OCI-LY3 (cell line): ENCODE measurements around the gene RPL7A.
A peak's percentile ranks its signal among the peaks of the same experiment; 100 is the strongest.

Source experiments
- H2AFZ ChIP-seq: fragments of 200-600, 300-600 bp; shearing (Covaris generic); 2 replicates; pipeline ENCODE4 v1.6.0; 2014; ENCODE audit warnings: antibody characterized with exemption, low read depth, low read length
- H3K27ac ChIP-seq: fragments of 200-600, 300-600 bp; sonication (generic); 2 replicates; pipeline ENCODE4 v1.5.1; 2014; ENCODE audit warnings: mild to moderate bottlenecking, low read length, moderate library complexity, mixed read lengths
- H3K27me3 ChIP-seq: fragments of 200-600, 300-600 bp; sonication (generic); 2 replicates; pipeline ENCODE4 v1.6.1; 2014; ENCODE audit warnings: low read depth, low read length, mixed read lengths
- H3K36me3 ChIP-seq: fragments of 200-600, 300-600 bp; sonication (generic); replicated peaks from 2 replicates; pipeline ENCODE3; 2014; ENCODE audit warnings: low read depth, low read length, mixed read lengths
- H3K4me1 ChIP-seq: fragments of 300-600, 200-600 bp; sonication (generic); 2 replicates; pipeline ENCODE4 v1.6.1; 2014; ENCODE audit warnings: low read length, mixed read lengths
- H3K4me2 ChIP-seq: fragments of 200-600, 300-600 bp; sonication (generic); 2 replicates; pipeline ENCODE4 v1.6.1; 2014; ENCODE audit warnings: low read length, mixed read lengths
- H3K4me3 ChIP-seq: fragments of 300-600, 200-600 bp; sonication (generic); 2 replicates; pipeline ENCODE4 v1.5.1; 2014; ENCODE audit warnings: antibody characterized with exemption, mild to moderate bottlenecking, low read length, moderate library complexity
- H3K79me2 ChIP-seq: fragments of 300-600, 200-600 bp; shearing (Covaris generic); 2 replicates; pipeline ENCODE4 v1.6.1; 2014; ENCODE audit warnings: mild to moderate bottlenecking, low read length, mixed read lengths
- H3K9ac ChIP-seq: fragments of 300-600, 200-600 bp; shearing (Covaris generic); 2 replicates; pipeline ENCODE4 v1.6.0; 2014; ENCODE audit warnings: mild to moderate bottlenecking, low read length, moderate library complexity
- H3K9me3 ChIP-seq: fragments of 200-600, 300-600 bp; shearing (Covaris generic); 2 replicates; pipeline ENCODE4 v1.6.1; 2014; ENCODE audit warnings: low read length, mixed read lengths; ENCODE audit not compliant: insufficient read depth
- H4K20me1 ChIP-seq: fragments of 200-600, 300-600 bp; sonication (generic); 2 replicates; pipeline ENCODE4 v1.6.1; 2016; ENCODE audit warnings: low read length, mixed read lengths; ENCODE audit not compliant: insufficient read depth
- EZH2phosphoT487 ChIP-seq: fragments of 200-600 bp; shearing (Covaris generic); IDR thresholded peaks from 2 replicates; pipeline ENCODE4 v1.6.1; 2018; ENCODE audit warnings: antibody characterized with exemption, mixed run types, low read depth
- TF ChIP-seq, protein P1 (sequence below): fragments of 200-600, 300-600 bp; sonication (generic); IDR thresholded peaks from 2 replicates; pipeline ENCODE4 v1.5.1; 2014; ENCODE audit warnings: antibody characterized with exemption, low read length, low read depth

RPL7A gene

DNA sequence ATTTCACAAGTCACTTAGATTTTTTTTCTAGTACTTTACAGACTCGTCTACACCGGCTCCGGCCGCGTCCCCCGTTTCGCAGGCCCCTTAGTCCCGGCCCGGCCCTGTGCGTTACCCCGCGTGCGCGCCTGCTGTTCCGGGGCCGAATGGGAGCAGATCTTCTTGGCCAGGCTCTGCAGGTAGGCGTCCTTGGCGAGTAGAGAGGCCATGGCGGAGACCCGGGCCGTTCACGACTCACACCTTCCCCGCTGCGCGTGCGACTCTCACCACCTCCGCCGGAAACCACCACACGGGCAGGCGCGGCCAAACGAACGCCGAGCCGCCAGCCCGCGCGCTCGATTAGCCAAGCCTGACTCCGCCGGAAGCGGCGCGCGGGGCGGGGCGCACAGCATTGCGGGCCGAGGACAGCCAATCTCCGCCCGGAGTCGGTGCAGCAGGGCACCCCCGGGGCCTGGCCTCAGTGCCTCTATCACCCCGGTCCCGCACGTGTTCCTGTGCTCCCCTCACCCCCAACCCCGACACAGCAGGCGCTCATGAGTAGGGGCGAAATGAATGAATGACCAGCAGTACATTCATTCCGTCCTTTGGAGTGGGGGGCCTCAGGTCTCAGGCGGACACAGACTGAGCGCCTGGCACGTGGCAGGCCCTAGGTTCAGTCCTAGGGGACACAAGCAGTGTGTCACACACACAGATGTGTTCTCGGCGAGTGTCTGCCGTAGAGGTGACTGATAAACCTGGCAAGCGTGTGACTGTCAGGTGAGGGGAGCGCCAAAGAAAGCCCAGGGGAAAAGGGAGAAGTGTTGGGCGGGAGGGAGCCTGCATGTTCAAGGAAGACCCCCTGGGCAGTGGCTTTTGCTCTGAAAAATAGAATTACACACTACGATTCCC, 11.8 kb upstream of the RPL7A start, which contains the start of gene SURF6:
Gene SURF6 (minus strand): TSS at position 265 of the 888 bp plus-strand sequence. CDS start 56 bp downstream, at position 209.
- H3K4me1 ChIP-seq = peaks cover 15% of the 10 kb centered on the region
- TF ChIP-seq, protein P1, sequence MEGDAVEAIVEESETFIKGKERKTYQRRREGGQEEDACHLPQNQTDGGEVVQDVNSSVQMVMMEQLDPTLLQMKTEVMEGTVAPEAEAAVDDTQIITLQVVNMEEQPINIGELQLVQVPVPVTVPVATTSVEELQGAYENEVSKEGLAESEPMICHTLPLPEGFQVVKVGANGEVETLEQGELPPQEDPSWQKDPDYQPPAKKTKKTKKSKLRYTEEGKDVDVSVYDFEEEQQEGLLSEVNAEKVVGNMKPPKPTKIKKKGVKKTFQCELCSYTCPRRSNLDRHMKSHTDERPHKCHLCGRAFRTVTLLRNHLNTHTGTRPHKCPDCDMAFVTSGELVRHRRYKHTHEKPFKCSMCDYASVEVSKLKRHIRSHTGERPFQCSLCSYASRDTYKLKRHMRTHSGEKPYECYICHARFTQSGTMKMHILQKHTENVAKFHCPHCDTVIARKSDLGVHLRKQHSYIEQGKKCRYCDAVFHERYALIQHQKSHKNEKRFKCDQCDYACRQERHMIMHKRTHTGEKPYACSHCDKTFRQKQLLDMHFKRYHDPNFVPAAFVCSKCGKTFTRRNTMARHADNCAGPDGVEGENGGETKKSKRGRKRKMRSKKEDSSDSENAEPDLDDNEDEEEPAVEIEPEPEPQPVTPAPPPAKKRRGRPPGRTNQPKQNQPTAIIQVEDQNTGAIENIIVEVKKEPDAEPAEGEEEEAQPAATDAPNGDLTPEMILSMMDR = no peak
- no peak for TF ChIP-seq EZH2phosphoT487
- H3K9me3 ChIP-seq = no peaks in the 10 kb centered on the region
- H3K79me2 ChIP-seq = peaks cover 30% of the 10 kb centered on the region
- H3K4me2 ChIP-seq = peak within 1 kb of the TSS; percentile 84
- peaks cover under 1% of the 10 kb centered on the region; the same call in 1 of the 2 replicates for H4K20me1 ChIP-seq
- peak within 1 kb of the TSS; percentile 71; the same call in 1 of the 2 replicates for H2AFZ ChIP-seq
- H3K36me3 ChIP-seq = peaks cover 46% of the 10 kb centered on the region
- H3K27ac ChIP-seq = peak within 1 kb of the TSS; percentile 69
- H3K4me3 ChIP-seq = peak within 1 kb of the TSS; percentile 96
- no peaks in the 10 kb centered on the region for H3K27me3 ChIP-seq
- H3K9ac ChIP-seq = peak within 1 kb of the TSS; percentile 89

DNA sequence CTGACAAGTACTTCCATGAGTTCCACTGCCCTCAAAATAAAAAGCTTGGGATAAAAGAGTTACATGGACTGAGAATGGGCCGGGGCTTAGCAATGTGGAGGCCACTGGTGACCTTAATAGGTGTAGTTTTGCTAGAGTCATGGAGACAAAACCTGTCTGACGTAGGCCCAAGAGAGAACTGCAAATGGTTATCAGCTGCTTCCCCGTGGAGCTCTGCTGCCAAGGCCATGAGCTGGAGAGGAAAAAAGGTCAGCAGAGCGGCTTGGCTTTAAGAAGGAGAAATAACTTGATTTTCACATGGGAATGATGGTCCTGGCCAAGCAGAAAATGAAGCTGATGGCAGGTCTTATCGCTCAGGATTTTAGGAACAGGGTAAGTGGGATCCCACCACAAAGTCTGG, 8.4 kb upstream of the RPL7A start:
- Histone ChIP-seq H3K79me2 (peaks cover 14% of the 10 kb centered on the region), H3K27me3 (no peaks in the 10 kb centered on the region), H3K27ac (no peak overlapping the region), H3K36me3 (peaks cover 42% of the 10 kb centered on the region), H4K20me1 (no peaks in the 10 kb centered on the region), H2AFZ (no peak overlapping the region), H3K4me3 (no peak overlapping the region), H3K9me3 (no peaks in the 10 kb centered on the region), H3K4me1 (peaks cover 12% of the 10 kb centered on the region), H3K9ac (no peak overlapping the region), H3K4me2 (no peak overlapping the region)
- TF ChIP-seq, protein P1 = no peak
- no peak for TF ChIP-seq EZH2phosphoT487

DNA sequence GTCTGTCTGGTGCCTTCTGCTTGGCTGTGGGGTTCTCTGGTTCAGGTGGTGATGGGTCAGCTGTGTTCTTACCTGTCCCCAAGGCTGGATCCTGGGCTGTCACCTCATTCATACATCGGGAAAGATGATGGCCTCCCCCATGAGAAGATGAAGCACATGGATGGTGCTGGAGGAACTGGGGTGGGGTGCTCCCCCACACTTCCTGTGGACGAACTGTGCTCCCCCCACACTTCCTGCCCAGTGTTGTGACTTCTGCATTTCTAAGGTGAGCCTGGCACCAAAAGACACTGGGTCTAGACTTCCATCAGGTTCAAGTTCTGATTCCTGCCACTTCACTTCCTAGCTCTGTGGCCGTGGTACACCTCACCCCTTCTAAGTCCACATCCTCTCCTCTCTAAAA, 7.8 kb upstream of the RPL7A start:
- H4K20me1 ChIP-seq = no peaks in the 10 kb centered on the region

DNA sequence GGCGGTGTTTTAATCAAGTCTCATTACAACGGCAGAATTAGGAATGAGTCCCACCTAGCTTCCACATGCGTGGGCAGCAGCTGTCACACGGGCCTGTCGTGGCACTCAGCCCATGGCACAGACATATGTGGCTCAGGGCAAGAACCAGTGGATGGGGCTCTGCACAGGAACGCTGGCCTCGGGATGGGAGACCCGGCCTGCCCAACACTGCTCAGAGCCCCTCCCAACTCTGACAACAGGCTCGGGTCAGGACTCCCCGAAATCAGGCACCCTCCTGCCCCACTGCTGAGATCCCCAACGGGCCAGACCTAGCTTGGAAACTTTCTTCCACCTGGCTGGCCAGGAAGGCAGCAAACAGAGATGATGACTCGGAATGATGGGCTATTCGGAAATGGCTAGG, 7.1 kb upstream of the RPL7A start:
- Histone ChIP-seq H2AFZ (no peak overlapping the region), H3K9ac (no peak overlapping the region), H3K4me1 (peaks cover 7% of the 10 kb centered on the region; the same call in 1 of the 2 replicates), H3K27ac (no peak overlapping the region), H4K20me1 (no peaks in the 10 kb centered on the region), H3K4me3 (no peak overlapping the region), H3K9me3 (no peaks in the 10 kb centered on the region), H3K79me2 (peaks cover 8% of the 10 kb centered on the region), H3K27me3 (no peaks in the 10 kb centered on the region), H3K4me2 (no peak overlapping the region), H3K36me3 (peaks cover 52% of the 10 kb centered on the region)
- TF ChIP-seq EZH2phosphoT487 = no peak
- TF ChIP-seq, protein P1 = no peak

More for the DNA sequence above, 7.8 kb upstream of the RPL7A start:
- H3K9me3 ChIP-seq = no peaks in the 10 kb centered on the region
- H3K79me2 ChIP-seq = peaks cover 8% of the 10 kb centered on the region
- no peak overlapping the region for H3K9ac ChIP-seq
- H3K4me1 ChIP-seq = peaks cover 7% of the 10 kb centered on the region; the same call in 1 of the 2 replicates
- H3K4me3 ChIP-seq = no peak overlapping the region
- TF ChIP-seq, protein P1 = no peak
- TF ChIP-seq EZH2phosphoT487 = no peak
- H3K4me2 ChIP-seq = no peak overlapping the region
- H3K27me3 ChIP-seq = no peaks in the 10 kb centered on the region
- H3K36me3 ChIP-seq = peaks cover 46% of the 10 kb centered on the region
- H2AFZ ChIP-seq = no peak overlapping the region
- H3K27ac ChIP-seq = no peak overlapping the region
